OCI-LY7 (cell line): ENCODE results near the gene ZNF442. TPM values are rescaled to one million over a fixed set of nuclear protein-coding genes. Genes with fewer than 3 reads are reported as not detected.
A peak's percentile ranks its signal among the peaks of the same experiment; 100 is the strongest.

Experiments
- BruUV-seq: library from RNA; stranded (reverse); fragments of 400-500 nt; replicated peaks from 2 replicates; lab custom pipeline; 2021; lab: Mats Ljungman, UMichigan
- CTCF ChIA-PET: fragments of 300-600 bp; sonication (Branson Sonifier 250); formaldehyde crosslinking; loops from one replicate; lab custom pipeline; 2022; ENCODE audit warnings: antibody characterized with exemption; ENCODE audit not compliant: unreplicated experiment; lab: Charles Lee
- POLR2A ChIA-PET: fragments of 300-600 bp; sonication (Branson Sonifier 250); formaldehyde crosslinking; loops from one replicate; lab custom pipeline; 2022; ENCODE audit warnings: antibody characterized with exemption; lab: Charles Lee
- DNase-seq: peaks from one replicate; pipeline ENCODE4 v3.0.0-alpha.2; 2015; ENCODE audit warnings: low spot score
- H2AFZ ChIP-seq: fragments of 200-600 bp; sonication (generic), shearing (Covaris generic); 2 replicates; pipeline ENCODE4 v1.6.1; 2014; ENCODE audit warnings: mild to moderate bottlenecking, antibody characterized with exemption, low read length, moderate library complexity
- H3K27ac ChIP-seq: fragments of 200-600 bp; sonication (generic); 2 replicates; pipeline ENCODE4 v1.5.1; 2014; ENCODE audit warnings: mixed run types, low read depth, mild to moderate bottlenecking, moderate library complexity, low read length, inconsistent platforms; ENCODE audit not compliant: poor library complexity, severe bottlenecking
- H3K36me3 ChIP-seq: fragments of 200-600 bp; sonication (generic); 2 replicates; pipeline ENCODE4 v1.6.1; 2014; ENCODE audit warnings: mild to moderate bottlenecking, antibody characterized with exemption, low read length, moderate library complexity, mixed read lengths; ENCODE audit not compliant: insufficient read depth
- H3K4me1 ChIP-seq: fragments of 200-600 bp; sonication (generic); 2 replicates; pipeline ENCODE4 v1.5.1; 2014; ENCODE audit warnings: mild to moderate bottlenecking, low read length; ENCODE audit not compliant: insufficient read depth, poor library complexity, severe bottlenecking
- H3K4me2 ChIP-seq: fragments of 200-600 bp; sonication (generic); 2 replicates; pipeline ENCODE4 v1.6.1; 2014; ENCODE audit warnings: mild to moderate bottlenecking, low read length
- H3K4me3 ChIP-seq: fragments of 200-600 bp; sonication (generic); 2 replicates; pipeline ENCODE4 v1.5.1; 2014; ENCODE audit warnings: mild to moderate bottlenecking, low read depth, low read length; ENCODE audit not compliant: poor library complexity, severe bottlenecking
- H3K79me2 ChIP-seq: fragments of 200-600 bp; sonication (generic); 2 replicates; pipeline ENCODE4 v1.6.1; 2016; ENCODE audit warnings: low read depth, mild to moderate bottlenecking, low read length, moderate library complexity, mixed read lengths; ENCODE audit not compliant: insufficient read depth
- H3K9me2 ChIP-seq: fragments of 200-600 bp; sonication (generic); 2 replicates; pipeline ENCODE4 v1.6.1; 2016; ENCODE audit warnings: mild to moderate bottlenecking, low read length, mixed read lengths; ENCODE audit not compliant: insufficient read depth
- H3K9me3 ChIP-seq: fragments of 200-600 bp; sonication (generic); 2 replicates; pipeline ENCODE4 v1.6.1; 2014; ENCODE audit warnings: mild to moderate bottlenecking, mixed run types, low read length, mixed read lengths
- H4K20me1 ChIP-seq: fragments of 200-600 bp; sonication (generic); 2 replicates; pipeline ENCODE4 v1.6.1; 2014; ENCODE audit warnings: mild to moderate bottlenecking, antibody characterized with exemption, low read length, moderate library complexity, mixed read lengths; ENCODE audit not compliant: insufficient read depth
- CTCF ChIP-seq: fragments of 200-600 bp; sonication (generic); conservative IDR thresholded peaks from 2 replicates; pipeline ENCODE4 v1.5.1; 2014; ENCODE audit warnings: mild to moderate bottlenecking, antibody characterized with exemption, low read length, moderate library complexity, mixed read lengths
- EZH2phosphoT487 ChIP-seq: fragments of 200-600 bp; sonication (generic); IDR thresholded peaks from 2 replicates; pipeline ENCODE4 v1.6.1; 2018; ENCODE audit warnings: low read depth, borderline replicate concordance, mild to moderate bottlenecking, mixed run types, antibody characterized with exemption, low read length, moderate library complexity, mixed read lengths
- intact Hi-C: fragments of 100-400 bp; cut with micrococcal nuclease; formaldehyde crosslinking; loops from one replicate; pipeline ENCODE4 v1.10.0; 2022; ENCODE audit not compliant: unreplicated experiment
- total RNA-seq, 2 experiments: library from RNA; depleted of rRNA in 1 of 2; stranded (reverse); fragments of >200 nt in 1 of 2; shearing (Covaris generic) in 1 of 2; gene quantifications; 2 replicates each; pipeline ENCODE4 v1.2.3, GENCODE V29; 2014 to 2022

The ZNF442 gene
- total RNA-seq, 2 experiments from 2014 or later: 0.19 to 0.76 TPM

GRCh38 chr19:12331211-12331941, 34.1 kb downstream of the ZNF442 start:
- peak; percentile 24 for DNase-seq
- Histone ChIP-seq H3K9me3 (no peaks in the 10 kb centered on the region), H3K9me2 (no peaks in the 10 kb centered on the region), H3K79me2 (peaks cover 6% of the 10 kb centered on the region; the same call in 1 of the 2 replicates), H2AFZ (peak overlapping the region; percentile 78; the same call in 1 of the 2 replicates), H3K27ac (peak overlapping the region; percentile 70), H3K4me2 (peak overlapping the region; percentile 97), H3K4me3 (peak overlapping the region; percentile 79), H4K20me1 (no peaks in the 10 kb centered on the region), H3K36me3 (no peaks in the 10 kb centered on the region), H3K4me1 (peaks cover 24% of the 10 kb centered on the region)
- ChIA-PET CTCF (no interaction called here), POLR2A (interaction anchor here (0.7 kb wide), 1 partner anchor 311 kb away, joined by 5 read pairs; no protein-coding TSS in a partner anchor)
- intact Hi-C loops: no loop called here
- no peak for TF ChIP-seq CTCF
- no peak for TF ChIP-seq EZH2phosphoT487
- TSS peak; percentile 52 for BruUV-seq

- no peak overlapping the region for H2AFZ ChIP-seq
- intact Hi-C loops: no loop called here
- H4K20me1 ChIP-seq: no peaks in the 10 kb centered on the region
- peaks cover 24% of the 10 kb centered on the region for H3K4me1 ChIP-seq
- no peak overlapping the region for H3K4me3 ChIP-seq
- no peak overlapping the region for H3K27ac ChIP-seq
- ChIA-PET CTCF (no interaction called here), POLR2A (no interaction called here)
- peaks cover 6% of the 10 kb centered on the region; the same call in 1 of the 2 replicates for H3K79me2 ChIP-seq
- H3K4me2 ChIP-seq: no peak overlapping the region
- no TSS peak for BruUV-seq
- no peak for DNase-seq
- H3K36me3 ChIP-seq: no peaks in the 10 kb centered on the region
- H3K9me3 ChIP-seq: no peaks in the 10 kb centered on the region
- TF ChIP-seq EZH2phosphoT487: no peak
- no peak for TF ChIP-seq CTCF
- H3K9me2 ChIP-seq: no peaks in the 10 kb centered on the region
Measured at GRCh38 chr19:12330340-12330739, 35.1 kb downstream of the ZNF442 start.

GRCh38 chr19:12325690-12326089, 39.8 kb downstream of the ZNF442 start:
- no peak overlapping the region for H3K27ac ChIP-seq
- ChIA-PET CTCF (no interaction called here), POLR2A (no interaction called here)
- no peak overlapping the region for H2AFZ ChIP-seq
- TF ChIP-seq CTCF (no peak), EZH2phosphoT487 (no peak)
- BruUV-seq: no TSS peak
- no peak for DNase-seq
- H3K9me3 ChIP-seq: peaks cover 12% of the 10 kb centered on the region; the same call in 1 of the 2 replicates
- no peak overlapping the region for H3K4me2 ChIP-seq
- H3K4me3 ChIP-seq: no peak overlapping the region
- no peaks in the 10 kb centered on the region for H3K79me2 ChIP-seq
- H3K4me1 ChIP-seq: no peaks in the 10 kb centered on the region
- H3K36me3 ChIP-seq: peaks cover 31% of the 10 kb centered on the region
- H4K20me1 ChIP-seq: no peaks in the 10 kb centered on the region
- H3K9me2 ChIP-seq: no peaks in the 10 kb centered on the region
- intact Hi-C loops: no loop called here
